MM.1S (cell line): ENCODE measurements around the gene AP2A2.

Source experiments
- DNase-seq: peaks from one replicate; pipeline ENCODE4 v3.0.0-alpha.2; 2015
- H2AFZ ChIP-seq: fragments of 300-600 bp; sonication (generic); 2 replicates; pipeline ENCODE4 v1.6.0; 2016; ENCODE audit warnings: antibody characterized with exemption, low read length
- H3F3A ChIP-seq: fragments of 300-600 bp; sonication (generic); 2 replicates; pipeline ENCODE4 v1.6.1; 2016; ENCODE audit warnings: mild to moderate bottlenecking, antibody characterized with exemption, low read length, moderate library complexity, mixed read lengths; ENCODE audit not compliant: insufficient read depth
- H3K27ac ChIP-seq: fragments of 300-600 bp; sonication (generic); 2 replicates; pipeline ENCODE4 v1.5.1; 2016; ENCODE audit warnings: mild to moderate bottlenecking, low read length
- H3K27me3 ChIP-seq: fragments of 300-600 bp; sonication (generic); replicated peaks from 2 replicates; pipeline ENCODE4 v1.6.0; 2016; ENCODE audit warnings: low read length; ENCODE audit not compliant: insufficient read depth
- H3K36me3 ChIP-seq: fragments of 300-600 bp; sonication (generic); replicated peaks from 2 replicates; pipeline ENCODE4 v1.6.1; 2016; ENCODE audit warnings: mild to moderate bottlenecking, low read length, mixed read lengths; ENCODE audit not compliant: insufficient read depth
- H3K4me1 ChIP-seq: fragments of 300-600 bp; sonication (generic); 2 replicates; pipeline ENCODE4 v1.6.1; 2016; ENCODE audit warnings: low read length, mixed read lengths
- H3K4me2 ChIP-seq: fragments of 300-600 bp; sonication (generic); 2 replicates; pipeline ENCODE4 v1.6.0; 2016; ENCODE audit warnings: low read depth, low read length
- H3K4me3 ChIP-seq: fragments of 300-600 bp; sonication (generic); 2 replicates; pipeline ENCODE4 v1.5.1; 2016; ENCODE audit warnings: low read length, mixed read lengths
- H3K79me2 ChIP-seq: fragments of 300-600 bp; sonication (generic); 2 replicates; pipeline ENCODE4 v1.6.1; 2016; ENCODE audit warnings: mixed run types, low read length, mixed read lengths
- H3K9ac ChIP-seq: fragments of 300-600 bp; sonication (generic); 2 replicates; pipeline ENCODE4 v1.6.1; 2016; ENCODE audit warnings: low read length, mixed read lengths
- H3K9me2 ChIP-seq: fragments of 300-600 bp; sonication (generic); replicated peaks from 2 replicates; pipeline ENCODE4 v1.6.1; 2016; ENCODE audit warnings: mild to moderate bottlenecking, low read length, mixed read lengths; ENCODE audit not compliant: insufficient read depth
- H3K9me3 ChIP-seq: fragments of 300-600 bp; sonication (generic); replicated peaks from 2 replicates; pipeline ENCODE4 v1.6.1; 2016; ENCODE audit warnings: mild to moderate bottlenecking, low read length, mixed read lengths; ENCODE audit not compliant: insufficient read depth
- H4K20me1 ChIP-seq: fragments of 300-600 bp; sonication (generic); 2 replicates; pipeline ENCODE4 v1.6.1; 2016; ENCODE audit warnings: mild to moderate bottlenecking, low read length, moderate library complexity, mixed read lengths; ENCODE audit not compliant: insufficient read depth
- CTCF ChIP-seq: fragments of 300-600 bp; sonication (generic); IDR thresholded peaks from 2 replicates; pipeline ENCODE4 v1.5.1; 2016; ENCODE audit warnings: antibody characterized with exemption, low read length, mixed read lengths
- EZH2 ChIP-seq: fragments of 300-600 bp; sonication (generic); optimal IDR thresholded peaks from 2 replicates; pipeline ENCODE3; 2017; ENCODE audit warnings: low read depth, mild to moderate bottlenecking, antibody characterized with exemption, low read length, mixed read lengths
- EZH2phosphoT487 ChIP-seq: fragments of 300-600 bp; sonication (generic); IDR thresholded peaks from 2 replicates; pipeline ENCODE4 v1.6.1; 2018; ENCODE audit warnings: antibody characterized with exemption, low read length

AP2A2 gene

DNA sequence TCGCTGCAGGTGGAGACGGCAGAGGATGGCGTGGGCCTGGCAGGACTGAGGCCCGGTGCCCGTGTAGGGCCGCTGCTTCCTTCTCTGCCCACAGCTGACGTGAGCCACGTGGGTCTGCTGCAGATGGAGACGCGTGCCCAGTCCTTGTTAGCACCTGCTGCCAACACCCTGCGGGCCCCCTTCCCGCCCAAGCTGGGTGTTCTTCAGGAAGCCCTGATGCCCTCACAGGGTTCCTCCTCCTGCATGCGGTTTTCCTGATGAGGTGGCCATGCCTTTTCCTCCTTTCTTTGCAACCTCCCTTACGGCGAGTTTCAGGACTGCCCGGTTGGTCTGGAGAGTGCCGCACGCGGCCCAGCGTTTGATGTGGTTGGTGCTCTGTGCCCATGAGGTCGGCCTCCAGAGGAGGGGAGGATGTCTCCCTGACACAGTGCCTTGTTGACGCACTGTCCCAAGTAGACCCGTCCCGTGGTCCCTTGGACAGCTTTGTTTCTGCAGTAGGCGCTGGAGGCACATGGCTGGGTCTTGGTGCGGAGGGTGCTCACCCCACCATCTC, 44.7 kb downstream of the AP2A2 start:
- Histone ChIP-seq H3K9me2 (no peaks in the 10 kb centered on the region), H4K20me1 (no peaks in the 10 kb centered on the region), H3K4me3 (no peak overlapping the region), H3K36me3 (no peaks in the 10 kb centered on the region; the same call in 1 of the 2 replicates), H3K79me2 (peaks cover 35% of the 10 kb centered on the region), H3F3A (no peaks in the 10 kb centered on the region), H3K9me3 (no peaks in the 10 kb centered on the region), H2AFZ (no peak overlapping the region), H3K4me2 (no peak overlapping the region), H3K9ac (no peak overlapping the region), H3K27ac (no peak overlapping the region), H3K27me3 (no peaks in the 10 kb centered on the region), H3K4me1 (no peaks in the 10 kb centered on the region)
- DNase-seq, result no peak
- no peak for TF ChIP-seq EZH2
- no peak for TF ChIP-seq EZH2phosphoT487
- no peak for TF ChIP-seq CTCF

GRCh38 chr11:971092-971690, 45.5 kb downstream of the AP2A2 start:
- H3K4me2 ChIP-seq, result no peak overlapping the region

DNA sequence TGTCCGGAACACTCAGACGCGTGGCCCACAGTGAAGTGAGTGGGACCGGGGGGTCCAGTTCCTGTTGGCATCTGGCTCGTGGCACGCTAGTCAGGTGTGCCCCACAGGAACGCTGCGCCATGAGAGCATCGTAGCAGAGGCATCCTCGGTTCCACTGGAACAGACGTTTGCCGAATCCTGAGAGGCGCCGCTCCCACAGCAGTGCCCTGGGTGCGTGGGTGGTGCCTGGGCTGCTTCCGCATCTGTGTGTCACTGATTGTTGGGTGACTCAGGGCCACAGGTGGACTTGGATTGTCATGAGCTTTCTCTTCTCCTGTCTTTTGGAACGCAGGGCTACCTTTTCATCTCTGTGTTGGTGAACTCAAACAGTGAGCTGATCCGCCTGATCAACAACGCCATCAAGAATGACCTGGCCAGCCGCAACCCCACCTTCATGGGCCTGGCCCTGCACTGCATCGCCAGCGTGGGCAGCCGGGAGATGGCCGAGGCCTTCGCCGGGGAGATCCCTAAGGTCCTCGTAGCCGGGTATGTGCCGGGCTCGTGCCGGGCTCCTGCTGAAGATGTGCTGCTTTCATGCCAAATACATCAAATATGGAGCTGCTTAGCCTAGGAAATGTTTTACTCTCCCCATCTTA, 46.2 kb downstream of the AP2A2 start:
- Histone ChIP-seq H3K4me1 (no peaks in the 10 kb centered on the region), H3K4me2 (no peak overlapping the region), H3F3A (no peaks in the 10 kb centered on the region), H3K27ac (no peak overlapping the region), H3K9me3 (no peaks in the 10 kb centered on the region), H3K27me3 (no peaks in the 10 kb centered on the region), H3K79me2 (peaks cover 25% of the 10 kb centered on the region), H3K4me3 (no peak overlapping the region), H2AFZ (no peak overlapping the region), H3K36me3 (no peaks in the 10 kb centered on the region; the same call in 1 of the 2 replicates), H3K9me2 (no peaks in the 10 kb centered on the region), H4K20me1 (no peaks in the 10 kb centered on the region), H3K9ac (no peak overlapping the region)
- no peak for DNase-seq
- no peak for TF ChIP-seq EZH2phosphoT487
- no peak for TF ChIP-seq CTCF

More at GRCh38 chr11:971092-971690, 45.5 kb downstream of the AP2A2 start:
- no peak overlapping the region for H3K27ac ChIP-seq
- TF ChIP-seq CTCF (no peak), EZH2phosphoT487 (no peak), EZH2 (no peak)
- H3K36me3 ChIP-seq, result no peaks in the 10 kb centered on the region; the same call in 1 of the 2 replicates
- DNase-seq, result no peak
- no peaks in the 10 kb centered on the region for H3F3A ChIP-seq
- no peak overlapping the region for H2AFZ ChIP-seq
- H3K9me3 ChIP-seq, result no peaks in the 10 kb centered on the region
- no peaks in the 10 kb centered on the region for H3K4me1 ChIP-seq
- peaks cover 29% of the 10 kb centered on the region for H3K79me2 ChIP-seq
- no peaks in the 10 kb centered on the region for H3K9me2 ChIP-seq
- H3K4me3 ChIP-seq, result no peak overlapping the region
- H3K27me3 ChIP-seq, result no peaks in the 10 kb centered on the region
- no peak overlapping the region for H3K9ac ChIP-seq
- H4K20me1 ChIP-seq, result no peaks in the 10 kb centered on the region
